Activated CD8-positive, alpha-beta memory T cell treated with anti-CD3 and anti-CD28 coated beads, Interleukin-2, amount 50 U/mL, for 1 hour (primary cell): ENCODE data around the gene KIF26B.

ENCODE experiments used
- DNase-seq: peaks from one replicate; pipeline ENCODE4 v3.0.0-alpha.2; 2020; ENCODE audit errors: extremely low read depth

The KIF26B gene

GRCh38 chr1:245207801-245208200, 53.0 kb downstream of the KIF26B start:
- no peak for DNase-seq

- no peak for DNase-seq
Measured at GRCh38 chr1:245209658-245210435, 55.1 kb downstream of the KIF26B start.

GRCh38 chr1:245211035-245211749, 56.4 kb downstream of the KIF26B start:
- DNase-seq, result no peak

DNA sequence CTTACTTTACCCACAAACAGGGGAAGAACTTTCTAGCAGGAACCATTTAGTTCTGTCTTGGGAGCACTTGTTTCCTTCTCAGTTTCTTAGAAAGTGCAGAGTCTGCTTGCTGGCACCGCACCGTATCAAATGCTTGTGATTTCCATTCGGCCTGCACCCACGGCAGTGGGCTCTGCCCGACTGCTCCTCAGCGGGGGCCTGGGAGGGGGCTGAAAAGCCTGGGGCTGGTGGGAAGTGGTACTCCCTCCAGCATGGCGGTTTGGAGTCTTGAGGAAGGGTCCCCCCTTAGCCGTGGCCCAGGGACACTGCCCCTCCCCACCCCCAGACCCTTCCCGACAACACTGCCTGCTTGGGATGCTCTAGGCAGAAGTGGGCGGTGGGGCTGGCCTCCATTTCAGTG, 57.0 kb downstream of the KIF26B start:
- no peak for DNase-seq

GRCh38 chr1:245212221-245212710, 57.5 kb downstream of the KIF26B start:
- DNase-seq, result no peak

DNA sequence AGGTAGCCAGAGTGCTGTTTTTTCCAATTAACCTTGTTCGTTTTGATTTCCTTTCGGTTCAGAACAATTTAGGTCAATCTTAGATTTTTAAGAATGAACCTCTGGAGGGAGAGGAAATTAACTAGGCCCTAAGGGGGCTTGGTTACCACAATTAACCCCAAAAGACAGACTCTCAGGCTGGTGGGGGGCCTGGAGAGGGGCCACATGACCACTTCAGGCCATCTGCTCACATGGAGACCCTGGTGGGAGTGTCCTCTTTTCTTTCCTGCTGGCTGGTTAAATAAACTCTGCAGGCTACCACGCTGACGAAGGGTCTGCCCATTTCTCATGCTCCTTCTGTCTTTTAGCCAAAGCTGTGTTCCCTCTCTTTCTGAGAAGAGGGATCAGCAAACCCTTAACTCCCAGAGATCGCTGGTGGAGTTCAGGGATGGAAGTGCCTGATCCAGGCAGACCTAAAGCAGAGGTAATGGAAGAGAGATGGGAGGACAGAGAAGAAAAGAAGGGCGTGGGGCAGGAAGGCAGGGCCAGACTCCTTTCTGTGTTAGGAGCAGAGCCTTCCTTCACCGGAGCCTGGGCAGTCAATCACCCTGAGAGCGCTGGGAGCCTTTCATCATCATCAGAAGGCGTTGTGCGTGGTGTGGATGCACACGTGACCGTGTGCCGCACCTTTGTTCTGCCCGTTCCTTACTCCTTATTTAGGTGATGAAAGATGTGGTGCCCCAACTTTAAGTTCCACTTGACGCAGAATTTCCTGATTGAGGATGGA, 58.5 kb downstream of the KIF26B start:
- no peak for DNase-seq

DNA sequence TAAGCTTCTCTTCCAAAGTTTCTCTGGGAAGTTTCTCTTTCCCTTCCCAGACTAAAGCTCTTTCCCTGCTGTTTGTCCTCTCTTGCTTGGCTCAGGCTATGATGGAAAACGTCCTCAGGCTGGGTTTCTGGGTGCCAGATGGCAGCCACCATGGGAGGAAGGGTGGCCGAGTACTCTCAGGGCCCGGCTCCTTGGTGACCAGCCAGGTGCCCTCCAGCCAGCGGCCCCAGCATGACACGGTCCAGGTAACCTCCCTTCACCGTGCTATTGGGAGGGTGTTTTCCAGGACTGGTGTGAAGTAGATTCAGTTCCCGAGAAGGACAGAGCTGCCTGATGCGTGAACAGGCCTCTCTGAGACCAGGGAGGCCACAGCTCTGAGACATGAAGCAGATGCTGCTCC, 60.3 kb downstream of the KIF26B start:
- no peak for DNase-seq

GRCh38 chr1:245216366-245217115, 61.8 kb downstream of the KIF26B start:
- DNase-seq, result no peak

DNA sequence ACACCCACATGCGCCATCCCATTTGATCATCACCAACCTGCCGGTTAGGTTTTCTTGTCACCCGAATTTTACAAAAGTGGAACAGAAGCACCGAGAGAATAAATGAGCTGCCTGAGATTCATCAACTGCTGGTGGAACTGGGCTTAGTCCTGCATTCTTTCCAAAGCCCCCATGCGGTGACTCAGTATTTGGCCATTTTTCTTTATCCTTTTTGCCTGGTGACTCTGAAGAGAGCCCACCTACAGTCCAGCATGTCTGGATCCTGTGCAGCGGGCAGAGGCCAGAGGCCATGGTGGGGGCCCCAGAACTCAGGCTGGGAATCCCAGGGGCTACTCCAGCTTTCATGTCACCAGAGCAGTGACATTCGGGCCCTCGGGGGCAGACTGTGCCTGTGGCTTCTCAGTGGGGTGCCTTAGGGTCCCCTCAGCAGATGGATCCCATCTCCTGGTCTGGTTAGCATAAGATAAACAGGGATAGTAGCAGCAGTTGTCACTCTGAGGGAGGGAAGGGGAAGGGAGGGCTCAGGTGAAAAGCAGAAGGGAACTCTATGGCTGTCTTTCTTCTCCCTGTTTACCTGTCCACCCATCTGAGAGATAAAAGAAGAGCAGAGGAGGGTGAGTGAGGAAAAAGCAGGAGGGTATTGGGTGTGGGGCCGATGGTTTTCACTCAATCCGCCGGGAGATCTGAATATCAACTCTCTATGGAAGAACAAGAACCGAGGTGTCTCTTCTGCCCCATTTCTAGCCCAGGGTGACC, 63.2 kb downstream of the KIF26B start:
- no peak for DNase-seq

DNA sequence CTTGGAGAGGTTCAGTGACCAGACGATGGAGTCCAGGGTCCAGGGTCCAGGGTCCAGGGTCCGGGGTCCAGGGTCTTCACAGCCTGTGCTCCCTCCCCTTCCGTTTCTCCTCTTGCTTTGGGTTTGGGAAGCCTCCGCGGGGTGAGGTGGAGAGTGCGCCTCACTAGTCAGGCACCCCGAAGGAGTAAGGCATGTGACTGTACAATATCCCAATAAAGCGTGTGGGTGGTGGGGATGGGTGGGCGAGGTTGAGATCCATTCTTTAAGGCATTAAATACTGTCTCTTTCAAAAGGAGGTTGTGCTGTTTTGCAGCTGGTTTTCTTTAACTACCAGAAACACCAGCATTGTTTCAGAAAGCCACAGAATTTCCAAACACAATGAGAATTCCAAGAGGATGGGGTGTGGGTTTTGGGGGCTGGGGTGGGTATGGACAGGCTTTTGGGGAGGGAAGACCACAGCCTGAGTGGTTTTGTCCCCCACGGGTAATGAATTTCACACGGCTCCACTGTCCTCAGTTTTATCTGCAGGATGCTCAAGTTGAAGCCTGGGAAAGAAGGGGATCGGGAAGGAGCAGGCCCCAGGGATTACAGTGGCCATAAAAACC, 65.7 kb downstream of the KIF26B start:
- no peak for DNase-seq

GRCh38 chr1:245221805-245222204, 67.0 kb downstream of the KIF26B start:
- no peak for DNase-seq

- DNase-seq, result no peak
Measured at GRCh38 chr1:245222931-245223595, 68.3 kb downstream of the KIF26B start.

DNA sequence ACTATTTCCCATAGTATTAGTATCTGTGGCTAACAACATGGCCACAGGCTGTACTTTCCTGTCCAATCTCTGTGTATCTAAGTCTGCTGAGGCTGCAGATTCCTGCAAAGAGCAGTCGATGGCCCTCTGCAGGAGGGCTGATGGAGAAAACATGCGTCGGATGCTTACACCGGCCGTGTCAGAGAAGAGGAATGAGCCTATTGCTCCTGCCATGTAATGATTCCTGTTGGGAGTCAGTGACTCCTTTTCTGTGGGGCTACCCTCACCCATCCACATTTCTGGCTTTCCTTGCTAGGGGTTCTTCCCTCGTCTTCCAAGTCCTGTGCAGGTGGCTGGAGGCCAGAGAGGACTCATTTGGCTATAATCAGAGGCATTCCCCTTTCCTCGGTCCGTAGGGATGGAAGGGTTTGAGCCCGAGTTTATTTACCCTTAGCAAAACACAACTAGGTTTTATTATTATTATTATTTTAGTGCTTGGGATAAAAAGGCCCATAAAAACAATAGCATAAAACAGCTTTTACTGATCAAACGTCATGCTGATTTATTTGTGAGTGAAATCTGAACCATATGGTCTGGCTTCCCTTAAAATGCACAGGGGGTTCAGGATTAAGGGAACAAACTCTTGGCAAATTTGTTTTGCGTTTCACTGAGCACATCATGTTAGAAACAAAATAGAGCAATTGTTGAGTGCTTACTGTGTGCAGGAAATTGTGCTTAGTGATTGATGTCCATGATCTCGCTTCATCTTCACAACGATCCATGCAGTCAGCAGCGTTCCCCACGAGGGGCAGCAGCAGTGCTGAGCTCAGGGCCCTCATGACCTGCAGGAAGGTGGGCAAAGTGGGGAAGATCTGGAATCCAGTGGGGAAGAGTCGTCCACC, 70.8 kb downstream of the KIF26B start:
- DNase-seq, result no peak

DNA sequence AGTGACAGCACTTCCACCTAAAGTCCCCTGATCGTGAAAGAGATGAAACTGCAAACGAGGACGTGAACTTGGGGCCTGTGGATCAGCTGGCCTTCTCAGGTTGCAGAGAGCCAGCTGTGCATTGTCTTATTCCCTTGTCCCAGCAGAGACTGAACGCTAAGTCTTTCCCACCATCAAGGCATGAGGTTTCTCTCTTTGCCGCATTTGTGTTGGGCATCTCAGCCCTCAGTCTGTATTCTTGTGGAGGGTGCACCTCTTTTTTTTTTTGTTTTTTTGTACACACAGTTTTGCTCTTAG, 71.4 kb downstream of the KIF26B start:
- DNase-seq, result no peak

DNA sequence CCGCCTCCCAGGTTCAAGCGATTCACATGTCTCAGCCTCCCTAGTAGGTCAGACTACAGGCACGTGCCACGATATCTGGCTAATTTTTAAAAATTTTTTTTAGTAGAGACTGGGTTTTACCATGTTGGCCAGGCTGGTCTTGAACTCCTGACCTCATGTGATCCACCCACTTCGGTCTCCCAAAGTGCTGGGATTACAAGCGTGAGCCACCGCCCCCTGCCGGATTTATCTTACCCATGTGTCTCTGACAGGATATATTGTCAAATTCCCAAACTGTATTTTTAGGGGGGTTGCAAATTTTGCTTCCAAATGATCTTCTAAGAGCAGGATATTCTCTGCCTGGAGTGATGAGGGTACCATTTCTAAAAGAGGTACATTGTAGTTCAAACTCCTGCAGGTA, 74.3 kb downstream of the KIF26B start:
- DNase-seq, result no peak

DNA sequence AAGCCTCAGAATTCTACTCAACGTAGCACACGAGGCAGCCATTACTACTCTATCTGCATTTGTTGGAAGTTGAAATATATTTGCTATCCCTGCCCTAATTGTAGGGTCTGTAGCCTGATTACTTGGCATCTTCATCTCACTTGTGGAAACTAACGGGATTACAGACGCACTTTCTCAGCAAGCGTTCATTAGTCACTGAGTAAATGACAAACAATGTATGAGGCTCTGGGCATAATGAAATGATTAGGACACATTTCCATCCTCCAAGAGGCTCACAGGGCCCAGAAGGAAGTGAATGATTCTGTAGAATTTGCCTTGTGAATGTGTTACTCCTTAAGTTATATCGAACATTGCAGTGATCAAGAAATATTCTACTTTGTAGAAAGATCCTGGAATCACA, 78.1 kb downstream of the KIF26B start:
- DNase-seq, result no peak

DNA sequence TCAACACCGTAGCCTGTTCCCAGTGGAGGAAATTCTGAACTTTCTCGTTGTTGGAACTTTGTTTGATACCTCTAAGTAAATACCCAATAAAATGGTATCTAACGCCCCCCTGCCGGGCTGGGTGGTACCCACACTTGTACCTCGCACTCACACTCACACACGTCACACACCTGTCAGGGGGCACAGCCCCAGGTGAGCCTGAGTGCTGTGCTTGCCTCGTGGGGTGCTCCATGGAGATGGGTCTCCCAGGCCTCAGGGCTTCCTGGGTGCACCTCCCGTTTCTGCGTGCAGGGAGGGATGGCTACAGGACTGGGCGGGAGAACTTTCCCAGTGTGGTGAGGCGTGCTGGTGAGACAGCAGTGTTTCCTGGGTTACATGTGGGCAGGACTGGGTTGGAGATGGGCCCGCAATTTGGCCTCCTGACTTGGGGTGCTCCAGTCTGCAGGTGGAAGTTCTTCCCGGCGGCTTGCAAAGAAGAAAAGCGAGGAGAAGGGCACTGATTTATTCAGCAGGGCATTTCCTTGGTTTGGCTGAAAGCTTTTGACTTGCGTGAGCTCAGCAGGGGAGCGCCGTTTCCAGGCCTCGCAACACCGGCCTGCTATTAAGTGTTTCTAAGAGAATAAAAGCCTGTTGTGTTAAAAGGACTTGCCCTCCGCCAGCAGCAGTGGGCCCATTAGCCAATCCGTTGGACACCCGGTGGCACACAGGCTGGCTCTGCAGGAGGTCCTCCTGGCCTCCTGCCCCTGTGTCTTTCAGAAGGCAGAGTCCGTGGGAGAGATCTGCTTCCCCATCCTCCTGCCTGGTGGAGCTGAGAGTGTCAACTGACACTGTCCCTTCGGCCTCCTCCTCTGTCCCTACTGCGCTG, 79.7 kb downstream of the KIF26B start:
- no peak for DNase-seq

DNA sequence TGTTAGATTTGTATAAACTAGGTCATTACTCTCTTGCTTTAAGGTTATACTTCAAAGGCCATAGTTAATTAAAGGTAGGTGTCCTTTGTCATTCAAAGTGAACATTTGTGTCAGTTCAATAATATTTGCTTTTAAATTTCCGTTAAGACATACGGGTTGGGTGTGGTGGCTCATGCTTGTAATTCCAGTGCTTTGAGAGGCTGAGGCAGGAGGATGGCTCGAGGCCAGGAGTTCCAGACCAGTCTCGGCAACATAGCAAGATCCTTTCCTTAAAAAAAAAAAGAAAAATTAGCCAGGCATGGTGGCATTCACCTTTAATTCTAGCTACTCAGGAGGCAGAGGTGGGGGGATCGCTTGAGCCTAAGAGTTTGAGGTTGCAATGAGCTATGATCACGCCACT, 80.4 kb downstream of the KIF26B start:
- DNase-seq, result no peak
